Pancreas (tissue), 10 donors: ENCODE data around the gene MAPK12. TPM values are rescaled to one million over a fixed set of nuclear protein-coding genes. Genes with fewer than 3 reads are reported as not detected.
A peak's percentile ranks its signal among the peaks of the same experiment; 100 is the strongest.
"Not testable (repeated sequence)": the region's sequence is repeated elsewhere in the genome, so short reads cannot be mapped to it uniquely, and the experiment has no call there.

Experiments
- ATAC-seq, 4 donors: fragments of 200-7000 bp; cut with Tn5 transposase; one replicate each; pipeline versions ENCODE4 v1.8.0 to v1.9.1; 2020; ENCODE audit warnings: mild to moderate bottlenecking in 4 of 4, moderate library complexity in 4 of 4
- DNase-seq, 6 donors: peaks; one replicate each; pipeline ENCODE4 v3.0.0-alpha.2; 2020
- FAIRE-seq: peaks from 2 replicates; lab custom pipeline; 2012; peaks lifted over from hg19 to GRCh38; lab: Jason Lieb, UNC
- H3K27ac ChIP-seq, 4 donors: fragments of 200-600 bp; sonication (generic); 1 replicate in 3 of 4; 2 replicates in 1 of 4; pipeline versions ENCODE4 v1.5.0 to v1.8.0; 2020
- H3K27me3 ChIP-seq, 4 donors: fragments of 200-600 bp; one replicate each; pipeline ENCODE4 v1.8.0; 2021
- H3K36me3 ChIP-seq, 3 donors: fragments of 200-600 bp; sonication (generic) in 1 of 3; one replicate each; pipeline versions ENCODE4 v1.5.0 to v1.8.0; 2020 to 2021
- H3K4me1 ChIP-seq, 3 donors: fragments of 200-600 bp; one replicate each; pipeline ENCODE4 v1.8.0; 2021
- H3K4me3 ChIP-seq, 4 donors: fragments of 200-600 bp; sonication (generic) in 2 of 4; one replicate each; pipeline versions ENCODE4 v1.5.0 to v1.8.0; 2020 to 2021
- H3K9me3 ChIP-seq, 4 donors: fragments of 200-600 bp; one replicate each; pipeline ENCODE4 v1.8.0; 2021
- CTCF ChIP-seq, 4 donors: fragments of 200-600 bp; sonication (generic) in 3 of 4; IDR thresholded peaks; one replicate each; pipeline versions ENCODE4 v1.5.0 to v1.8.0; 2021; ENCODE audit warnings: antibody characterized with exemption in 4 of 4
- WGBS, 2 donors: extraction: QIAGEN DNeasy Blood & Tissue Kit; methylation state at CpG; one replicate each; pipeline ENCODE4 v1.1.7; 2013; 5-methylcytosine and 5-hydroxymethylcytosine counted together
- intact Hi-C, 3 donors: fragments of 100-400 bp; cut with DNase I; formaldehyde crosslinking; loops; one replicate each; pipeline versions ENCODE4 v1.11.1 to v1.14.2; 2022
- polyA plus RNA-seq, 2 donors: library from polyadenylated mRNA; stranded (reverse); fragments of 200-250 nt; gene quantifications; one replicate each; pipeline ENCODE4 v1.2.3, GENCODE V29; 2013
- total RNA-seq, 6 donors: library from RNA; stranded (reverse); fragmentation: NEBNext Ultra II Directional in 4 of 6; extraction: Animal tissue kit (Norgen Biotek cat#: 25700) in 4 of 6; gene quantifications; one replicate each; pipeline versions ENCODE4 v1.2.1 to v1.2.4, GENCODE V29; 2021 to 2023
- donor health status: healthy with polysubstance abuse.
- donor health status: DM: no; HTN: no; CAD: no; lungs with moderate emphysema.
- donor health status: DM: no; HTN: no; CAD: no.
- donor health status: control.
- donor health status: control.
- donor health status: Bipolar disorder and iron deficiency.
- donor health status: DM: yes; HTN: yes; CAD: no.
- donor health status: DM: no; HTN: no; CAD: no.
- donor health status: DM: no; HTN: no; CAD: no.
- donor health status: DM: yes; HTN: yes; CAD: no.

Gene MAPK12
- total and polyA plus RNA-seq, 8 donors, result 0.88 to 19.2 (median 2.4) TPM

- Histone ChIP-seq H3K4me3 (no peak overlapping the region), H3K4me1 (peaks cover 0 to 7% (median 6%) of the 10 kb centered on the region in 3 donors), H3K27ac (no peak overlapping the region), H3K36me3 (peaks cover 0 to 16% (median 0%) of the 10 kb centered on the region in 3 donors), H3K27me3 (no peaks in the 10 kb centered on the region), H3K9me3 (no peaks in the 10 kb centered on the region)
- DNase-seq (peak in 3 of 6 donors; percentile 37 to 58 (median 53)), FAIRE-seq (no peak), ATAC-seq (no peak)
- intact Hi-C loops, result no loop called here
- WGBS, 2 donors, result 91 to 93% methylated on average over 45 of the region's 45 CpGs
- no peak for TF ChIP-seq CTCF (IDR thresholded peaks at IDR 0.05)
Observed at GRCh38 chr22:50205781-50206569, 55.5 kb downstream of the MAPK12 start.

GRCh38 chr22:50204998-50205397, 56.5 kb downstream of the MAPK12 start:
- FAIRE-seq, ATAC-seq, H3K27me3 ChIP-seq, H3K4me1 ChIP-seq, H3K4me3 ChIP-seq, H3K36me3 ChIP-seq, H3K27ac ChIP-seq, intact Hi-C loops, H3K9me3 ChIP-seq: not testable (repeated sequence)
- 90 to 91% methylated on average over 9 of the region's 9 CpGs for WGBS, 2 donors
- DNase-seq, result peak in 1 of 6 donors; percentile 9

- ATAC-seq (no peak), DNase-seq (no peak), FAIRE-seq (no peak)
- no peaks in the 10 kb centered on the region for H3K9me3 ChIP-seq
- no peak overlapping the region for H3K27ac ChIP-seq
- H3K27me3 ChIP-seq, result no peaks in the 10 kb centered on the region
- intact Hi-C loops, result no loop called here
- H3K36me3 ChIP-seq, result peaks cover 0 to 10% (median 0%) of the 10 kb centered on the region in 3 donors
- H3K4me3 ChIP-seq, result no peak overlapping the region
- 90% methylated on average over 7 of the region's 7 CpGs for WGBS, 2 donors
- H3K4me1 ChIP-seq, result peaks cover 0 to 12% (median 6%) of the 10 kb centered on the region in 3 donors
- TF ChIP-seq CTCF (IDR thresholded peaks at IDR 0.05), result no peak
Observed at GRCh38 chr22:50204571-50204970, 56.9 kb downstream of the MAPK12 start.

- no peaks in the 10 kb centered on the region for H3K9me3 ChIP-seq
- peaks cover 0 to 13% (median 6%) of the 10 kb centered on the region in 3 donors for H3K4me1 ChIP-seq
- DNase-seq (no peak), ATAC-seq (no peak), FAIRE-seq (no peak)
- no peaks in the 10 kb centered on the region for H3K27me3 ChIP-seq
- TF ChIP-seq CTCF (IDR thresholded peaks at IDR 0.05), result no peak
- H3K4me3 ChIP-seq, result no peak overlapping the region
- intact Hi-C loops, result no loop called here
- no peak overlapping the region for H3K27ac ChIP-seq
- peaks cover 0 to 12% (median 0%) of the 10 kb centered on the region in 3 donors for H3K36me3 ChIP-seq
- 93 to 97% methylated on average over 1 of the region's 1 CpG for WGBS, 2 donors
Observed at GRCh38 chr22:50203288-50203687, 58.2 kb downstream of the MAPK12 start.

Other genes with a start within 250 kb of the MAPK12 start
- gene IL17REL, start 248.9 kb downstream of the MAPK12 start, total RNA-seq, result not detected
- not detected for gene IL17REL, start 248.9 kb downstream of the MAPK12 start, polyA plus RNA-seq
- gene TTLL8, start 203.4 kb downstream of the MAPK12 start, total RNA-seq, result not detected
- not detected for gene TTLL8, start 203.4 kb downstream of the MAPK12 start, polyA plus RNA-seq
- under 1 TPM in 2 of 6 donors, not detected in 4; 0.04 to 0.05 TPM for gene MLC1, start 176.3 kb downstream of the MAPK12 start, total RNA-seq
- gene MLC1, start 176.3 kb downstream of the MAPK12 start, polyA plus RNA-seq, result under 1 TPM; 0.04 to 0.16 TPM
- 1 to 10 TPM in 1 of 6 donors, under 1 TPM in 4, not detected in 1; 0.09 to 1.9 (median 0.26) TPM for gene MOV10L1, start 171.7 kb downstream of the MAPK12 start, total RNA-seq
- gene MOV10L1, start 171.7 kb downstream of the MAPK12 start, polyA plus RNA-seq, result under 1 TPM; 0.23 to 0.80 TPM
- gene PANX2, start 91.0 kb downstream of the MAPK12 start, total RNA-seq, result 1 to 10 TPM in 1 of 6 donors, under 1 TPM in 5; 0.31 to 1.2 (median 0.60) TPM
- gene PANX2, start 91.0 kb downstream of the MAPK12 start, polyA plus RNA-seq, result 1 to 10 TPM in 1 of 2 donors, under 1 TPM in 1; 0.68 to 3.5 TPM
- 10 to 100 TPM; 25.9 to 64.1 (median 48.6) TPM for gene TRABD, start 75.8 kb downstream of the MAPK12 start, total RNA-seq
- gene TRABD, start 75.8 kb downstream of the MAPK12 start, polyA plus RNA-seq, result 100 to 1,000 TPM; 104 to 107 TPM
- gene SELENOO, start 60.7 kb downstream of the MAPK12 start, total RNA-seq, result 10 to 100 TPM; 11.6 to 17.8 (median 13.0) TPM
- gene SELENOO, start 60.7 kb downstream of the MAPK12 start, polyA plus RNA-seq, result 10 to 100 TPM; 78.2 to 79.8 TPM
- gene TUBGCP6, start 16.7 kb downstream of the MAPK12 start, total RNA-seq, result 10 to 100 TPM; 19.2 to 36.7 (median 26.8) TPM
- 100 to 1,000 TPM; 109 to 139 TPM for gene TUBGCP6, start 16.7 kb downstream of the MAPK12 start, polyA plus RNA-seq
- 10 to 100 TPM; 17.0 to 40.7 (median 19.1) TPM for gene HDAC10, start 10.4 kb downstream of the MAPK12 start, total RNA-seq
- 10 to 100 TPM; 67.7 to 78.3 TPM for gene HDAC10, start 10.4 kb downstream of the MAPK12 start, polyA plus RNA-seq
- 1 to 10 TPM; 1.3 to 3.7 (median 2.3) TPM for gene MAPK11, start 8.7 kb upstream of the MAPK12 start, total RNA-seq
- 10 to 100 TPM; 13.2 to 22.2 TPM for gene MAPK11, start 8.7 kb upstream of the MAPK12 start, polyA plus RNA-seq
- gene PLXNB2, start 46.0 kb upstream of the MAPK12 start, total RNA-seq, result 100 to 1,000 TPM in 5 of 6 donors, 10 to 100 TPM in 1; 89.3 to 168 (median 113) TPM
- gene PLXNB2, start 46.0 kb upstream of the MAPK12 start, polyA plus RNA-seq, result 100 to 1,000 TPM; 191 to 216 TPM
- 1 to 10 TPM; 4.3 to 9.5 (median 5.4) TPM for gene DENND6B, start 65.3 kb upstream of the MAPK12 start, total RNA-seq
- gene DENND6B, start 65.3 kb upstream of the MAPK12 start, polyA plus RNA-seq, result 10 to 100 TPM; 20.9 to 25.3 TPM
- gene PPP6R2, start 81.6 kb upstream of the MAPK12 start, total RNA-seq, result 10 to 100 TPM; 21.1 to 28.7 (median 24.6) TPM
- 10 to 100 TPM; 60.1 to 70.4 TPM for gene PPP6R2, start 81.6 kb upstream of the MAPK12 start, polyA plus RNA-seq
- gene SBF1, start 213.4 kb upstream of the MAPK12 start, total RNA-seq, result 10 to 100 TPM; 36.8 to 76.2 (median 56.1) TPM
- gene SBF1, start 213.4 kb upstream of the MAPK12 start, polyA plus RNA-seq, result 10 to 100 TPM; 51.8 to 76.5 TPM
- 10 to 100 TPM in 1 of 6 donors, 1 to 10 TPM in 5; 4.1 to 44.3 (median 6.4) TPM for gene ADM2, start 219.9 kb upstream of the MAPK12 start, total RNA-seq
- gene ADM2, start 219.9 kb upstream of the MAPK12 start, polyA plus RNA-seq, result 1 to 10 TPM; 2.1 to 4.8 TPM
- gene MIOX, start 225.2 kb upstream of the MAPK12 start, total RNA-seq, result under 1 TPM in 3 of 6 donors, not detected in 3; 0.40 to 0.54 (median 0.50) TPM
- gene MIOX, start 225.2 kb upstream of the MAPK12 start, polyA plus RNA-seq, result 1 to 10 TPM; 1.5 to 2.9 TPM
- 100 to 1,000 TPM in 4 of 6 donors, 10 to 100 TPM in 2; 50.3 to 162 (median 122) TPM for gene LMF2, start 246.0 kb upstream of the MAPK12 start, total RNA-seq
- 100 to 1,000 TPM; 142 to 175 TPM for gene LMF2, start 246.0 kb upstream of the MAPK12 start, polyA plus RNA-seq
- 10 to 100 TPM; 15.9 to 27.1 (median 23.0) TPM for gene NCAPH2, start 246.5 kb upstream of the MAPK12 start, total RNA-seq
- 10 to 100 TPM; 56.8 to 70.1 TPM for gene NCAPH2, start 246.5 kb upstream of the MAPK12 start, polyA plus RNA-seq